ENCODE results near the gene MAPK8IP1. TPM values are rescaled to one million over a fixed set of nuclear protein-coding genes. Genes with fewer than 3 reads are reported as not detected.

MAPK8IP1 gene
- total RNA-seq, 4 donors from 2014 or later = 9.5 to 25.1 (median 17.4) TPM

GRCh38 chr11:45929486-45930030, 44.1 kb downstream of the MAPK8IP1 start:
- H3K4me1 ChIP-seq = peaks cover 6 to 15% of the 10 kb centered on the region in 2 donors
- TF ChIP-seq CTCF (IDR thresholded peaks at IDR 0.05) (no peak), POLR2A (IDR thresholded peaks at IDR 0.05) (no peak)
- intact Hi-C loops (cut with DNase I) = no loop called here
- WGBS, 2 donors = 79 to 82% methylated on average over 6 to 10 of the region's 10 CpGs
- DNase-seq = no peak
- no peaks in the 10 kb centered on the region for H3K27me3 ChIP-seq
- H3K27ac ChIP-seq = peak overlapping the region in 1 of 3 donors; percentile 31
- peaks cover 16 to 18% of the 10 kb centered on the region in 2 donors for H3K36me3 ChIP-seq
- H3K4me3 ChIP-seq (replicated peaks in 1 of 3) = no peak overlapping the region
- H3K9me3 ChIP-seq = no peaks in the 10 kb centered on the region

- WGBS, 2 donors = 47 to 49% methylated on average over 11 to 14 of the region's 14 CpGs
- TF ChIP-seq POLR2A (IDR thresholded peaks at IDR 0.05) (no peak), CTCF (IDR thresholded peaks at IDR 0.05) (no peak)
- Histone ChIP-seq H3K4me3 (replicated peaks in 1 of 3) (no peak overlapping the region), H3K4me1 (peaks cover 6 to 15% of the 10 kb centered on the region in 2 donors), H3K27me3 (no peaks in the 10 kb centered on the region), H3K9me3 (no peaks in the 10 kb centered on the region), H3K27ac (peak overlapping the region in 2 of 3 donors; percentile 31 to 41), H3K36me3 (peaks cover 22 to 23% of the 10 kb centered on the region in 2 donors)
- intact Hi-C loops (cut with DNase I) = no loop called here
- DNase-seq = peak; percentile 79 to 86
These were observed 44.8 kb downstream of the MAPK8IP1 start for GRCh38 chr11:45930031-45930794.

GRCh38 chr11:45930951-45931570, 45.6 kb downstream of the MAPK8IP1 start:
- Histone ChIP-seq H3K9me3 (no peaks in the 10 kb centered on the region), H3K27ac (peak overlapping the region in 2 of 3 donors; percentile 9 to 41), H3K4me3 (replicated peaks in 1 of 3) (no peak overlapping the region), H3K27me3 (no peaks in the 10 kb centered on the region), H3K4me1 (peaks cover 6 to 15% of the 10 kb centered on the region in 2 donors), H3K36me3 (peaks cover 25 to 28% of the 10 kb centered on the region in 2 donors)
- no peak for TF ChIP-seq CTCF (IDR thresholded peaks at IDR 0.05)
- TF ChIP-seq POLR2A (IDR thresholded peaks at IDR 0.05) = no peak
- intact Hi-C loops (cut with DNase I) = no loop called here
- no peak for DNase-seq
- 84 to 85% methylated on average over 6 to 8 of the region's 8 CpGs for WGBS, 2 donors

GRCh38 chr11:45931739-45932138, 46.3 kb downstream of the MAPK8IP1 start:
- H3K9me3 ChIP-seq = no peaks in the 10 kb centered on the region
- H3K4me1 ChIP-seq = peaks cover 6 to 15% of the 10 kb centered on the region in 2 donors
- 94 to 96% methylated on average over 10 of the region's 10 CpGs for WGBS, 2 donors
- DNase-seq = no peak
- no peaks in the 10 kb centered on the region for H3K27me3 ChIP-seq
- H3K4me3 ChIP-seq (replicated peaks in 1 of 3) = no peak overlapping the region
- TF ChIP-seq CTCF (IDR thresholded peaks at IDR 0.05) = no peak
- peaks cover 25 to 28% of the 10 kb centered on the region in 2 donors for H3K36me3 ChIP-seq
- intact Hi-C loops (cut with DNase I) = no loop called here
- no peak overlapping the region for H3K27ac ChIP-seq

- H3K4me1 ChIP-seq = peaks cover 6 to 15% of the 10 kb centered on the region in 2 donors
- H3K9me3 ChIP-seq = no peaks in the 10 kb centered on the region
- TF ChIP-seq CTCF (IDR thresholded peaks at IDR 0.05) (no peak), POLR2A (IDR thresholded peaks at IDR 0.05) (no peak)
- no peak for DNase-seq
- H3K27ac ChIP-seq = no peak overlapping the region
- peaks cover 25 to 28% of the 10 kb centered on the region in 2 donors for H3K36me3 ChIP-seq
- no peak overlapping the region for H3K4me3 ChIP-seq (replicated peaks in 1 of 3)
- WGBS, 2 donors = 94 to 95% methylated on average over 8 of the region's 8 CpGs
- no peaks in the 10 kb centered on the region for H3K27me3 ChIP-seq
- intact Hi-C loops (cut with DNase I) = no loop called here
These were observed 46.8 kb downstream of the MAPK8IP1 start for GRCh38 chr11:45932217-45932616.

Measured in thyroid gland (tissue), 4 donors.